ENCODE measurements around the gene BICDL2. TPM values are rescaled to one million over a fixed set of nuclear protein-coding genes. Genes with fewer than 3 reads are reported as not detected.

BICDL2 gene, protein sequence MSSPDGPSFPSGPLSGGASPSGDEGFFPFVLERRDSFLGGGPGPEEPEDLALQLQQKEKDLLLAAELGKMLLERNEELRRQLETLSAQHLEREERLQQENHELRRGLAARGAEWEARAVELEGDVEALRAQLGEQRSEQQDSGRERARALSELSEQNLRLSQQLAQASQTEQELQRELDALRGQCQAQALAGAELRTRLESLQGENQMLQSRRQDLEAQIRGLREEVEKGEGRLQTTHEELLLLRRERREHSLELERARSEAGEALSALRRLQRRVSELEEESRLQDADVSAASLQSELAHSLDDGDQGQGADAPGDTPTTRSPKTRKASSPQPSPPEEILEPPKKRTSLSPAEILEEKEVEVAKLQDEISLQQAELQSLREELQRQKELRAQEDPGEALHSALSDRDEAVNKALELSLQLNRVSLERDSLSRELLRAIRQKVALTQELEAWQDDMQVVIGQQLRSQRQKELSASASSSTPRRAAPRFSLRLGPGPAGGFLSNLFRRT
- polyA plus RNA-seq (2013, experiment 1 of 2) = not detected
- polyA plus RNA-seq (2013, experiment 2 of 2) = not detected

DNA sequence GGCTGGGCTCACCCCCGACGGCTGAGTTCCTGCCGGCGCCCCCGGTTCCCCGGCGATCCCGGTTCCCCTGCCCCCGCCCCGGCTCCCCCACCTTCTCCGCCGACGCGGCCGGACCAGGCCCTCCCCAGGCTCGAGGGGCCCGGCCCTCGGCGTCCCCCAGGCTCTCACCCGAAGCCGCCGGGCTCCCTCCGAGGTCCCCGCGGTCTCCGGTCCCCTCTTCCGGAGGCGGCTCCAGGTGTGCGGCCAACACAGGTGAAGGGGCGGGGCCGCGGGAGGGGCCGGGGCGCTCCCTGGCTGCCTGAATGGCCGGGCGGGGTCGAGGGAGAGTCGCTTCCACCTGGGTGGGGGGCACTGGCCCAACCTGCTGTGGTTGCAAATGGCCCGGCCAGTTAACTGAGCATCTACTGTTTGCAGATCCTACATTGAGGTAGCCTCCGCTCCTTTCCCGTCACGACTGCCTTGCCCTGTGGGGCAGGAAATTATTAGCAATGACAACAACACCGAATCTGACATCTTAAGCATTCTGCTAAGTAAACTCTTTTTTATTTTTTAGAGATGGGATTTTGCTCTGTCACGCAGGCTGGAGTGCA lies at the start of gene BICDL2:
Gene BICDL2, minus strand, starts transcription at position 219 of the 590 bp plus-strand sequence. CDS start 1,448 bp downstream, outside the sequence.
- no peak within 1 kb of the TSS for H3K27ac ChIP-seq (replicated peaks; ENCODE audit: low read length)
- peak within 1 kb of the TSS; percentile 47 for H2AFZ ChIP-seq (ENCODE audit: low read length)
- H3K23ac ChIP-seq (ENCODE audit: low read depth, low read length, poor library complexity) = peak within 1 kb of the TSS; percentile 43
- no peak within 1 kb of the TSS for H2AK5ac ChIP-seq (ENCODE audit: low read depth, low read length)
- H4K91ac ChIP-seq (ENCODE audit: low read depth, low read length, poor library complexity) = no peak within 1 kb of the TSS
- peak within 1 kb of the TSS; percentile 17 for H2BK15ac ChIP-seq (ENCODE audit: low read length)
- no peak within 1 kb of the TSS for H4K8ac ChIP-seq (ENCODE audit: low read depth, low read length)
- H3K79me1 ChIP-seq (ENCODE audit: low read depth, low read length) = peaks cover 2% of the 10 kb centered on the region
- no peak within 1 kb of the TSS for H2BK5ac ChIP-seq (ENCODE audit: low read length)
- H3K4ac ChIP-seq (ENCODE audit: low read length) = no peak within 1 kb of the TSS
- H3K9me3 ChIP-seq (replicated peaks in 1 of 2; ENCODE audit: control insufficient read depth in 2 of 2, insufficient read depth in 1 of 2, low read depth in 1 of 2, low read length in 2 of 2) = no peaks in the 10 kb centered on the region
- no CpG with 5 or more reads among the region's 44 CpGs for WGBS, 2 donors (ENCODE audit: extremely low coverage in 2 of 2, insufficient read length in 2 of 2, insufficient replicate concordance in 1 of 2)
- H3K9ac ChIP-seq (ENCODE audit: low read depth, low read length, poor library complexity) = no peak within 1 kb of the TSS
- H2BK120ac ChIP-seq (ENCODE audit: low read depth, low read length) = no peak within 1 kb of the TSS
- peaks cover 21 to 63% (median 61%) of the 10 kb centered on the region in 3 experiments for H3K27me3 ChIP-seq (ENCODE audit: control insufficient read depth in 3 of 3, insufficient read depth in 3 of 3, low read depth in 1 of 3, low read length in 3 of 3)
- no peaks in the 10 kb centered on the region for H3K4me1 ChIP-seq (ENCODE audit: control insufficient read depth in 2 of 2, insufficient read depth in 1 of 2, low read depth in 1 of 2, low read length in 2 of 2)
- peak within 1 kb of the TSS; percentile 11 for H3K4me2 ChIP-seq (ENCODE audit: insufficient read depth, low read length, poor library complexity, severe bottlenecking)
- H3K18ac ChIP-seq (ENCODE audit: low read length) = peak within 1 kb of the TSS; percentile 38
- no peak within 1 kb of the TSS for H3K14ac ChIP-seq (ENCODE audit: low read length)
- DNase-seq (ENCODE audit: low spot score) = no peak
- no peak within 1 kb of the TSS for H2BK12ac ChIP-seq (ENCODE audit: low read length)
- no peaks in the 10 kb centered on the region for H3K36me3 ChIP-seq (replicated peaks in 1 of 2; ENCODE audit: control insufficient read depth in 2 of 2, insufficient read depth in 2 of 2, low read length in 2 of 2)
- H3K4me3 ChIP-seq (ENCODE audit: low read length in 2 of 2) = no peak within 1 kb of the TSS

DNA sequence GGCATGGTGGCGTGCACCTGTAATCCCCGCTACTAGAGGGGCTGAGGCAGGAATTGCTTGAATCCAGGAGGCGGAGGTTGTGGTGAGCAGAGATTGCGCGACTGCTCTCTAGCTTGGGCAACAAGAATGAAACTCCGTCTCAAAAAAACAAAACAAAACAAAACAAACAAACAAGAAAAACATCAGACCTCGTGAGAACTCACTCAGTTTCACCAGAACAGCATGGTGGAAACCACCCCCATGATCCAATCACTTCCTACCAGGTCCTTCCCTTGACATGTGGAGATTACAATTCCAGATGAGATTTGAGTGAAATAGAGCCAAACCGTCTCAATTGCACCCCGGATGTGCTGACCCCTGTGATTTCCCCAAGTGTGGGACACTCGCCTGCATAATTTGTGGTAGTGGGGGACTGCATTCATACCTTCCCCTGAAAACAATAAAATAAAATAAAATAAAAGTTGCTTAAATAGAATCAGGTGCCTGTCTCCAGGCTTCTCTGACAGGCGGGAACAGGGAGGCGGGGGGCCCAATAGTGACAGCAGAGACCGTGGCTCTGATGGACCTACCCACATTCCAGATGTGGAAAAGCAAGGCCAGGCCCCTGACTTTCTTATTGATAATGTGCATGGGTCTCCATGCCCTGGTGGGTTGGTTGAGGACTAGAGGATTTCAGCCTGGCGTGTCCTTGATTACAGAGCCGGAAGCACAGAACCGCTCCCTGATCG lies 49.3 kb upstream of the BICDL2 start:
- DNase-seq (ENCODE audit: low spot score) = no peak
- Histone ChIP-seq H3K4me2 (ENCODE audit: insufficient read depth, low read length, poor library complexity, severe bottlenecking) (no peak overlapping the region), H3K36me3 (replicated peaks in 1 of 2; ENCODE audit: control insufficient read depth in 2 of 2, insufficient read depth in 2 of 2, low read length in 2 of 2) (no peaks in the 10 kb centered on the region), H2AK5ac (ENCODE audit: low read depth, low read length) (no peak overlapping the region), H3K4me1 (ENCODE audit: control insufficient read depth in 2 of 2, insufficient read depth in 1 of 2, low read depth in 1 of 2, low read length in 2 of 2) (peaks cover 12 to 19% of the 10 kb centered on the region in 2 donors), H3K4me3 (ENCODE audit: low read length in 2 of 2) (no peak overlapping the region), H2BK15ac (ENCODE audit: low read length) (peak overlapping the region; percentile 87), H2BK120ac (ENCODE audit: low read depth, low read length) (no peak overlapping the region), H3K9ac (ENCODE audit: low read depth, low read length, poor library complexity) (no peak overlapping the region), H4K8ac (ENCODE audit: low read depth, low read length) (no peak overlapping the region), H3K79me1 (ENCODE audit: low read depth, low read length) (peaks cover 1% of the 10 kb centered on the region), H2AFZ (ENCODE audit: low read length) (peak overlapping the region; percentile 88), H2BK5ac (ENCODE audit: low read length) (no peak overlapping the region), H3K14ac (ENCODE audit: low read length) (no peak overlapping the region), H3K23ac (ENCODE audit: low read depth, low read length, poor library complexity) (no peak overlapping the region), H2BK12ac (ENCODE audit: low read length) (no peak overlapping the region), H3K18ac (ENCODE audit: low read length) (no peak overlapping the region), H3K27me3 (ENCODE audit: control insufficient read depth in 3 of 3, insufficient read depth in 3 of 3, low read depth in 1 of 3, low read length in 3 of 3) (peaks cover 0 to 5% (median 0%) of the 10 kb centered on the region in 3 experiments), H3K9me3 (replicated peaks in 1 of 2; ENCODE audit: control insufficient read depth in 2 of 2, insufficient read depth in 1 of 2, low read depth in 1 of 2, low read length in 2 of 2) (no peaks in the 10 kb centered on the region), H3K27ac (replicated peaks; ENCODE audit: low read length) (no peak overlapping the region), H3K4ac (ENCODE audit: low read length) (no peak overlapping the region), H4K91ac (ENCODE audit: low read depth, low read length, poor library complexity) (no peak overlapping the region)
- no CpG with 5 or more reads among the region's 17 CpGs for WGBS, 2 donors (ENCODE audit: extremely low coverage in 2 of 2, insufficient read length in 2 of 2, insufficient replicate concordance in 1 of 2)

DNA sequence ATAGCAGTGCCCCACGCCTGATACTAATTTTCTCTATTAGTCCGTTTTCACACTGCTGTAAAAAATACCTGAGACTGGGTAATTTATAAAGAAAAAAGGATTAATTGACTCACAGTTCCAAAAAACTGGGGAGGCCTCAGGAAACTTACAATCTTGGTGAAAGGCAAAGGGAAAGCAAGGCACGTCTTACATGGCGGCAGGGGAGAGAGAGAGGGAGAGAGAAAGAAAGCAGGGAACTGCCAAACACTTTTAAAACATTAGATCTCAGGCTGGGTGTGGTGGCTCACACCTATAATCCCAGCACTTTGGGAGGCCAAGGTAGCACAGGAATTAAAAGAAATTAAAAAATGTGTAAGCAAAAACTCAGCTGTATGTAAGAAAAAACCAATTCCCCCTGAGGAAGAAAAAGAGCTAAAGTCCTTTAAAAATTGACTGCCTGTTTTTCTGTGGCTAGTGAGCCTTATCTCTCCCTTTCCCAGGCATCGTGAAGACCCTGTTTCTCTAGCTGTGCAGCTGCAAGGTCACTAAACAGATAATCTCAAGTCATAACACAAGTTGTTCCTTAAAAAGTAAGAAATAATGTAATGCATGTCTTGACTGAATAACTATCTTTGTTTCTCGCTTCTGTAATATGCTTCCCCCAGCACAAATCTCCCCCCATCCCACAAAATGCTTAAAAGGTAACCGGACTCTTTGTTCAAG lies 48.4 kb upstream of the BICDL2 start:
- no peak overlapping the region for H2BK15ac ChIP-seq (ENCODE audit: low read length)
- no CpG with 5 or more reads among the region's 7 CpGs for WGBS, 2 donors (ENCODE audit: extremely low coverage in 2 of 2, insufficient read length in 2 of 2, insufficient replicate concordance in 1 of 2)
- H3K14ac ChIP-seq (ENCODE audit: low read length) = no peak overlapping the region
- H4K91ac ChIP-seq (ENCODE audit: low read depth, low read length, poor library complexity) = no peak overlapping the region
- no peak overlapping the region for H3K4me3 ChIP-seq (ENCODE audit: low read length in 2 of 2)
- peaks cover 1% of the 10 kb centered on the region for H3K79me1 ChIP-seq (ENCODE audit: low read depth, low read length)
- H2BK120ac ChIP-seq (ENCODE audit: low read depth, low read length) = no peak overlapping the region
- H3K27ac ChIP-seq (replicated peaks; ENCODE audit: low read length) = no peak overlapping the region
- H3K4me1 ChIP-seq (ENCODE audit: control insufficient read depth in 2 of 2, insufficient read depth in 1 of 2, low read depth in 1 of 2, low read length in 2 of 2) = peaks cover 12 to 19% of the 10 kb centered on the region in 2 donors
- H3K9me3 ChIP-seq (replicated peaks in 1 of 2; ENCODE audit: control insufficient read depth in 2 of 2, insufficient read depth in 1 of 2, low read depth in 1 of 2, low read length in 2 of 2) = no peaks in the 10 kb centered on the region
- no peak overlapping the region for H2BK5ac ChIP-seq (ENCODE audit: low read length)
- no peak overlapping the region for H2AK5ac ChIP-seq (ENCODE audit: low read depth, low read length)
- no peak overlapping the region for H3K4ac ChIP-seq (ENCODE audit: low read length)
- H2BK12ac ChIP-seq (ENCODE audit: low read length) = no peak overlapping the region
- H3K9ac ChIP-seq (ENCODE audit: low read depth, low read length, poor library complexity) = no peak overlapping the region
- H3K27me3 ChIP-seq (ENCODE audit: control insufficient read depth in 3 of 3, insufficient read depth in 3 of 3, low read depth in 1 of 3, low read length in 3 of 3) = peaks cover 0 to 8% (median 0%) of the 10 kb centered on the region in 3 experiments
- no peaks in the 10 kb centered on the region for H3K36me3 ChIP-seq (replicated peaks in 1 of 2; ENCODE audit: control insufficient read depth in 2 of 2, insufficient read depth in 2 of 2, low read length in 2 of 2)
- no peak overlapping the region for H3K4me2 ChIP-seq (ENCODE audit: insufficient read depth, low read length, poor library complexity, severe bottlenecking)
- no peak overlapping the region for H3K23ac ChIP-seq (ENCODE audit: low read depth, low read length, poor library complexity)
- DNase-seq (ENCODE audit: low spot score) = no peak
- H2AFZ ChIP-seq (ENCODE audit: low read length) = no peak overlapping the region
- no peak overlapping the region for H4K8ac ChIP-seq (ENCODE audit: low read depth, low read length)
- H3K18ac ChIP-seq (ENCODE audit: low read length) = no peak overlapping the region

All from neuronal stem cell (in vitro differentiated cells).